H9 (cell line): ENCODE results near the gene C2orf81. TPM values are rescaled to one million over a fixed set of nuclear protein-coding genes. Genes with fewer than 3 reads are reported as not detected.

Source experiments
- DNase-seq: peaks from one replicate; pipeline ENCODE4 v3.0.0-alpha.2; 2017
- H2AFZ ChIP-seq: one replicate; pipeline ENCODE4 v1.6.1; 2013; ENCODE audit warnings: mild to moderate bottlenecking, low read length, control low read depth, moderate library complexity
- H2AK5ac ChIP-seq: 2 replicates; pipeline ENCODE4 v1.6.1; 2013; ENCODE audit warnings: low read length, control low read depth, mixed read lengths; ENCODE audit not compliant: insufficient read length
- H2BK120ac ChIP-seq: one replicate; pipeline ENCODE4 v1.6.1; 2013; ENCODE audit warnings: low read depth, mild to moderate bottlenecking, low read length, control low read depth, inconsistent platforms; ENCODE audit not compliant: poor library complexity, severe bottlenecking
- H2BK12ac ChIP-seq: 2 replicates; pipeline ENCODE4 v1.6.1; 2013; ENCODE audit warnings: low read length, control low read depth, mixed read lengths, low read depth; ENCODE audit not compliant: insufficient read length
- H2BK15ac ChIP-seq: 2 replicates; pipeline ENCODE4 v1.6.1; 2013; ENCODE audit warnings: low read depth, low read length, control low read depth
- H2BK20ac ChIP-seq: one replicate; pipeline ENCODE4 v1.6.1; 2013; ENCODE audit warnings: low read depth, mild to moderate bottlenecking, low read length, control low read depth, inconsistent platforms; ENCODE audit not compliant: poor library complexity, severe bottlenecking
- H2BK5ac ChIP-seq: 2 replicates; pipeline ENCODE4 v1.6.1; 2013; ENCODE audit warnings: low read length, control low read depth, mixed read lengths; ENCODE audit not compliant: insufficient read length
- H3K14ac ChIP-seq: 2 replicates; pipeline ENCODE4 v1.6.1; 2013; ENCODE audit warnings: low read length, control low read depth; ENCODE audit not compliant: insufficient read depth
- H3K18ac ChIP-seq: 2 replicates; pipeline ENCODE4 v1.6.1; 2013; ENCODE audit warnings: low read depth, mild to moderate bottlenecking, mixed read lengths, low read length, control low read depth; ENCODE audit not compliant: insufficient read length
- H3K23ac ChIP-seq: 2 replicates; pipeline ENCODE4 v1.6.1; 2013; ENCODE audit warnings: low read length, control low read depth, mixed read lengths, low read depth; ENCODE audit not compliant: insufficient read length
- H3K23me2 ChIP-seq: 2 replicates; pipeline ENCODE4 v1.6.1; 2013; ENCODE audit warnings: low read depth, mild to moderate bottlenecking, mixed read lengths, low read length, control low read depth; ENCODE audit not compliant: insufficient read length, poor library complexity, severe bottlenecking
- H3K27ac ChIP-seq: 2 replicates; pipeline ENCODE4 v1.5.1; 2013; ENCODE audit warnings: low read length, control low read depth, mixed read lengths, low read depth; ENCODE audit not compliant: insufficient read length
- H3K27me3 ChIP-seq: 2 replicates; pipeline ENCODE4 v1.6.1; 2013; ENCODE audit warnings: low read length, control low read depth, inconsistent platforms; ENCODE audit not compliant: insufficient read depth
- H3K4ac ChIP-seq: 2 replicates; pipeline ENCODE4 v1.6.1; 2013; ENCODE audit warnings: low read depth, mild to moderate bottlenecking, control low read depth, inconsistent platforms, low read length, moderate library complexity
- H3K4me1 ChIP-seq: 2 replicates; pipeline ENCODE4 v1.6.1; 2013; ENCODE audit warnings: low read length, control low read depth, inconsistent platforms; ENCODE audit not compliant: insufficient read depth
- H3K4me2 ChIP-seq: 2 replicates; pipeline ENCODE4 v1.6.1; 2013; ENCODE audit warnings: low read length, control low read depth, mixed read lengths; ENCODE audit not compliant: insufficient read length, insufficient read depth
- H3K56ac ChIP-seq: 2 replicates; pipeline ENCODE4 v1.6.1; 2013; ENCODE audit warnings: low read depth, mild to moderate bottlenecking, mixed read lengths, low read length, control low read depth; ENCODE audit not compliant: insufficient read length
- H3K79me1 ChIP-seq: 2 replicates; pipeline ENCODE4 v1.6.1; 2013; ENCODE audit warnings: low read depth, mild to moderate bottlenecking, moderate library complexity, low read length, control low read depth, inconsistent platforms; ENCODE audit not compliant: insufficient read depth, poor library complexity, severe bottlenecking
- H3K79me2 ChIP-seq: 2 replicates; pipeline ENCODE4 v1.6.1; 2013; ENCODE audit warnings: low read length, control low read depth, inconsistent platforms; ENCODE audit not compliant: insufficient read depth
- H3K9ac ChIP-seq: 2 replicates; pipeline ENCODE4 v1.6.1; 2013; ENCODE audit warnings: low read length, control low read depth, mixed read lengths; ENCODE audit not compliant: insufficient read length; ENCODE audit errors: extremely low read depth
- H3K9me3 ChIP-seq: one replicate; pipeline ENCODE4 v1.6.1; 2013; ENCODE audit warnings: low read depth, low read length, inconsistent platforms; ENCODE audit not compliant: control insufficient read depth
- H3T11ph ChIP-seq: one replicate; pipeline ENCODE4 v1.6.1; 2013; ENCODE audit warnings: mild to moderate bottlenecking, low read length, control low read depth, inconsistent platforms
- H4K20me1 ChIP-seq: one replicate; pipeline ENCODE4 v1.6.1; 2013; ENCODE audit not compliant: control insufficient read depth, insufficient read length, insufficient read depth
- H4K5ac ChIP-seq: 2 replicates; pipeline ENCODE4 v1.6.1; 2013; ENCODE audit warnings: low read depth, mild to moderate bottlenecking, mixed read lengths, low read length, control low read depth; ENCODE audit not compliant: insufficient read length
- H4K8ac ChIP-seq: replicated peaks from 2 replicates; pipeline ENCODE4 v1.6.1; 2013; ENCODE audit warnings: low read length, control low read depth, mixed read lengths, low read depth; ENCODE audit not compliant: insufficient read length
- H4K91ac ChIP-seq: 2 replicates; pipeline ENCODE4 v1.6.1; 2013; ENCODE audit warnings: low read depth, mild to moderate bottlenecking, moderate library complexity, mixed read lengths, low read length, control low read depth; ENCODE audit not compliant: insufficient read length
- H3K27ac Mint-ChIP-seq, 3 experiments: 2 replicates in 2 of 3; 3 replicates in 1 of 3; pipeline ENCODE4 v1.8.0; 2020 to 2021; ENCODE audit warnings: mixed read lengths in 3 of 3, mild to moderate bottlenecking in 1 of 3, moderate library complexity in 1 of 3
- H3K27me3 Mint-ChIP-seq: 2 replicates; pipeline ENCODE4 v1.8.0; 2021; ENCODE audit warnings: low read depth, mild to moderate bottlenecking, moderate library complexity, mixed read lengths
- H3K36me3 Mint-ChIP-seq, 3 experiments: 2 replicates in 2 of 3; 3 replicates in 1 of 3; pipeline ENCODE4 v1.8.0; 2020 to 2021; ENCODE audit warnings: low read depth in 3 of 3, mixed read lengths in 3 of 3; ENCODE audit not compliant: insufficient read depth in 1 of 3
- H3K4me1 Mint-ChIP-seq, 2 experiments: 2 replicates each; pipeline ENCODE4 v1.8.0; 2020; ENCODE audit warnings: mixed read lengths in 2 of 2
- H3K4me3 Mint-ChIP-seq, 2 experiments: 2 replicates in 1 of 2; 3 replicates in 1 of 2; pipeline ENCODE4 v1.8.0; 2020 to 2021; ENCODE audit warnings: mild to moderate bottlenecking in 2 of 2, mixed read lengths in 2 of 2, moderate library complexity in 1 of 2
- H3K9me3 Mint-ChIP-seq, 2 experiments: 2 replicates in 1 of 2; 3 replicates in 1 of 2; pipeline ENCODE4 v1.8.0; 2020; ENCODE audit warnings: mild to moderate bottlenecking in 2 of 2, mixed read lengths in 2 of 2, moderate library complexity in 1 of 2
- WGBS: extraction: QIAGEN DNeasy Blood & Tissue Kit; methylation state at CpG from one replicate; pipeline ENCODE4 v1.1.7; 2013; ENCODE audit warnings: missing lambda C conversion rate, low lambda C conversion rate, mixed read lengths; ENCODE audit not compliant: insufficient read length; ENCODE audit errors: extremely low coverage; 5-methylcytosine and 5-hydroxymethylcytosine counted together
- total RNA-seq: library from RNA; stranded (reverse); gene quantifications from 2 replicates; pipeline ENCODE4 v1.2.1, GENCODE V29; 2021
- TF ChIP-seq, protein P1 (sequence below): fragments of 200-600 bp; sonication (generic); conservative IDR thresholded peaks from 3 replicates; pipeline ENCODE4 v1.8.0; 2021; ENCODE audit warnings: antibody characterized with exemption, mild to moderate bottlenecking

Gene C2orf81
- total RNA-seq, 1 experiment from 2014 or later = 3.5 TPM

- Histone ChIP-seq H2BK120ac (no peak overlapping the region), H4K20me1 (no peaks in the 10 kb centered on the region), H2BK12ac (no peak overlapping the region), H2BK15ac (no peak overlapping the region), H3K4me1 (peaks cover 7% of the 10 kb centered on the region), H3K14ac (no peak overlapping the region), H4K5ac (no peak overlapping the region), H3K79me2 (peaks cover 5% of the 10 kb centered on the region; the same call in 1 of the 2 replicates), H2AFZ (no peak overlapping the region), H3K9ac (no peak overlapping the region), H3K79me1 (peaks cover 11% of the 10 kb centered on the region), H2AK5ac (no peak overlapping the region), H3K4ac (no peak overlapping the region), H3K4me2 (no peak overlapping the region), H2BK20ac (no peak overlapping the region), H2BK5ac (no peak overlapping the region), H3T11ph (no peak overlapping the region), H4K8ac (no peak overlapping the region), H3K56ac (no peak overlapping the region), H3K23ac (no peak overlapping the region), H3K18ac (no peak overlapping the region), H3K23me2 (no peaks in the 10 kb centered on the region), H3K9me3 (no peaks in the 10 kb centered on the region), H4K91ac (no peak overlapping the region), H3K27me3 (no peaks in the 10 kb centered on the region), H3K27ac (no peak overlapping the region)
- no peak overlapping the region for H3K4me3 Mint-ChIP-seq
- no CpG with 5 or more reads among the region's 10 CpGs for WGBS
- peaks cover 9 to 23% (median 18%) of the 10 kb centered on the region in 3 experiments for H3K36me3 Mint-ChIP-seq
- TF ChIP-seq, protein P1, sequence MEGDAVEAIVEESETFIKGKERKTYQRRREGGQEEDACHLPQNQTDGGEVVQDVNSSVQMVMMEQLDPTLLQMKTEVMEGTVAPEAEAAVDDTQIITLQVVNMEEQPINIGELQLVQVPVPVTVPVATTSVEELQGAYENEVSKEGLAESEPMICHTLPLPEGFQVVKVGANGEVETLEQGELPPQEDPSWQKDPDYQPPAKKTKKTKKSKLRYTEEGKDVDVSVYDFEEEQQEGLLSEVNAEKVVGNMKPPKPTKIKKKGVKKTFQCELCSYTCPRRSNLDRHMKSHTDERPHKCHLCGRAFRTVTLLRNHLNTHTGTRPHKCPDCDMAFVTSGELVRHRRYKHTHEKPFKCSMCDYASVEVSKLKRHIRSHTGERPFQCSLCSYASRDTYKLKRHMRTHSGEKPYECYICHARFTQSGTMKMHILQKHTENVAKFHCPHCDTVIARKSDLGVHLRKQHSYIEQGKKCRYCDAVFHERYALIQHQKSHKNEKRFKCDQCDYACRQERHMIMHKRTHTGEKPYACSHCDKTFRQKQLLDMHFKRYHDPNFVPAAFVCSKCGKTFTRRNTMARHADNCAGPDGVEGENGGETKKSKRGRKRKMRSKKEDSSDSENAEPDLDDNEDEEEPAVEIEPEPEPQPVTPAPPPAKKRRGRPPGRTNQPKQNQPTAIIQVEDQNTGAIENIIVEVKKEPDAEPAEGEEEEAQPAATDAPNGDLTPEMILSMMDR = no peak
- H3K9me3 Mint-ChIP-seq = no peaks in the 10 kb centered on the region
- no peak overlapping the region for H3K27ac Mint-ChIP-seq
- no peaks in the 10 kb centered on the region for H3K27me3 Mint-ChIP-seq
- peaks cover 40 to 50% of the 10 kb centered on the region in 2 experiments for H3K4me1 Mint-ChIP-seq
- DNase-seq = no peak
Measured at GRCh38 chr2:74378007-74378406, 43.4 kb downstream of the C2orf81 start.
